ENCODE results near the gene LRGUK.
A peak's percentile ranks its signal among the peaks of the same experiment; 100 is the strongest.

LRGUK gene

GRCh38 chr7:134126146-134126545 is 994 bp upstream of the LRGUK start:
- no peak for DNase-seq (ENCODE audit: low spot score)

- no peak for DNase-seq (ENCODE audit: low spot score)
These were observed 559 bp upstream of the LRGUK start for GRCh38 chr7:134126596-134126965.

- DNase-seq (ENCODE audit: low spot score): no peak
These were observed 1.7 kb downstream of the LRGUK start for GRCh38 chr7:134128829-134129228.

GRCh38 chr7:134129856-134130523 is 2.9 kb downstream of the LRGUK start:
- DNase-seq (ENCODE audit: low spot score): no peak

- no peak for DNase-seq (ENCODE audit: low spot score)
These were observed 6.9 kb downstream of the LRGUK start for GRCh38 chr7:134134004-134134403.

GRCh38 chr7:134140889-134141867 is 14.0 kb downstream of the LRGUK start:
- DNase-seq (ENCODE audit: low spot score): peak; percentile 67

GRCh38 chr7:134141868-134142264 is 14.7 kb downstream of the LRGUK start:
- DNase-seq (ENCODE audit: low spot score): no peak

GRCh38 chr7:134153493-134154136 is 26.5 kb downstream of the LRGUK start:
- DNase-seq (ENCODE audit: low spot score): peak; percentile 4

- DNase-seq (ENCODE audit: low spot score): peak; percentile 5
These were observed 27.5 kb downstream of the LRGUK start for GRCh38 chr7:134154581-134155130.

GRCh38 chr7:134155206-134155605 is 28.1 kb downstream of the LRGUK start:
- no peak for DNase-seq (ENCODE audit: low spot score)

- DNase-seq (ENCODE audit: low spot score): no peak
These were observed 28.7 kb downstream of the LRGUK start for GRCh38 chr7:134155871-134156270.

- no peak for DNase-seq (ENCODE audit: low spot score)
These were observed 38.1 kb downstream of the LRGUK start for GRCh38 chr7:134165252-134165651.

- DNase-seq (ENCODE audit: low spot score): no peak
These were observed 40.1 kb downstream of the LRGUK start for GRCh38 chr7:134167250-134167649.

GRCh38 chr7:134167841-134168240 is 40.7 kb downstream of the LRGUK start:
- peak; percentile 49 for DNase-seq (ENCODE audit: low spot score)

GRCh38 chr7:134174795-134175261 is 47.7 kb downstream of the LRGUK start:
- DNase-seq (ENCODE audit: low spot score): peak; percentile 93

GRCh38 chr7:134175334-134176036 is 48.3 kb downstream of the LRGUK start:
- peak; percentile 6 for DNase-seq (ENCODE audit: low spot score)

GRCh38 chr7:134176037-134176350 is 48.9 kb downstream of the LRGUK start:
- no peak for DNase-seq (ENCODE audit: low spot score)

- DNase-seq (ENCODE audit: low spot score): no peak
These were observed 52.2 kb downstream of the LRGUK start for GRCh38 chr7:134179036-134180011.

- no peak for DNase-seq (ENCODE audit: low spot score)
These were observed 53.2 kb downstream of the LRGUK start for GRCh38 chr7:134180376-134180775.

GRCh38 chr7:134182078-134182477 is 54.9 kb downstream of the LRGUK start:
- no peak for DNase-seq (ENCODE audit: low spot score)

- DNase-seq (ENCODE audit: low spot score): no peak
These were observed 57.6 kb downstream of the LRGUK start for GRCh38 chr7:134184767-134185166.

Measured in kidney tubule cell (primary cell).